MCF 10A (cell line): ENCODE data around the gene ABCF2. TPM values are rescaled to one million over a fixed set of nuclear protein-coding genes. Genes with fewer than 3 reads are reported as not detected.

Source experiments
- BruUV-seq: library from RNA; stranded (reverse); fragments of 400-500 nt; replicated peaks from 2 replicates; lab custom pipeline; 2021; lab: Mats Ljungman, UMichigan
- CTCF ChIA-PET: fragments of 300-600 bp; sonication (Branson Sonifier 250); formaldehyde crosslinking; extraction: SDS; loops from one replicate; lab custom pipeline; 2021; ENCODE audit warnings: antibody characterized with exemption, inconsistent platforms; lab: Yijun Ruan, JAX
- POLR2A ChIA-PET: fragments of 300-600, 350-650 bp; sonication (Branson Sonifier 250); formaldehyde crosslinking; extraction: SDS; loops from one replicate; lab custom pipeline; 2020; ENCODE audit warnings: antibody characterized with exemption, inconsistent platforms; lab: Yijun Ruan, JAX
- DNase-seq: peaks from one replicate; pipeline ENCODE4 v3.0.0-alpha.2; 2018; ENCODE audit not compliant: unreplicated experiment
- H3K27ac Mint-ChIP-seq: one replicate; pipeline ENCODE4 v1.8.0; 2022; ENCODE audit warnings: mild to moderate bottlenecking, low read depth, mixed read lengths; ENCODE audit not compliant: unreplicated experiment
- H3K27me3 Mint-ChIP-seq: one replicate; pipeline ENCODE4 v1.8.0; 2022; ENCODE audit warnings: mixed read lengths; ENCODE audit not compliant: insufficient read depth, unreplicated experiment
- H3K36me3 Mint-ChIP-seq: one replicate; pipeline ENCODE4 v1.8.0; 2022; ENCODE audit warnings: mild to moderate bottlenecking, moderate library complexity, mixed read lengths; ENCODE audit not compliant: insufficient read depth, unreplicated experiment
- H3K4me1 Mint-ChIP-seq: one replicate; pipeline ENCODE4 v1.8.0; 2022; ENCODE audit warnings: mixed read lengths; ENCODE audit not compliant: insufficient read depth, unreplicated experiment
- H3K4me3 Mint-ChIP-seq: one replicate; pipeline ENCODE4 v1.8.0; 2022; ENCODE audit warnings: mild to moderate bottlenecking, moderate library complexity, mixed read lengths; ENCODE audit not compliant: unreplicated experiment
- H3K9me3 Mint-ChIP-seq: one replicate; pipeline ENCODE4 v1.8.0; 2022; ENCODE audit warnings: mixed read lengths; ENCODE audit not compliant: unreplicated experiment
- intact Hi-C: fragments of 100-400 bp; cut with micrococcal nuclease; formaldehyde crosslinking; loops from 2 replicates; pipeline ENCODE4 v1.14.1; 2022
- total RNA-seq: library from RNA; stranded (reverse); gene quantifications from 2 replicates; pipeline ENCODE4 v1.2.3, GENCODE V29; 2022
- TF ChIP-seq, protein P1 (sequence below): fragments of 200-600 bp; IDR thresholded peaks from one replicate; pipeline ENCODE4 v1.8.0; 2022; ENCODE audit warnings: antibody characterized with exemption, mild to moderate bottlenecking; ENCODE audit not compliant: unreplicated experiment

The ABCF2 gene
- total RNA-seq, 1 experiment from 2014 or later, result 72.4 TPM

DNA sequence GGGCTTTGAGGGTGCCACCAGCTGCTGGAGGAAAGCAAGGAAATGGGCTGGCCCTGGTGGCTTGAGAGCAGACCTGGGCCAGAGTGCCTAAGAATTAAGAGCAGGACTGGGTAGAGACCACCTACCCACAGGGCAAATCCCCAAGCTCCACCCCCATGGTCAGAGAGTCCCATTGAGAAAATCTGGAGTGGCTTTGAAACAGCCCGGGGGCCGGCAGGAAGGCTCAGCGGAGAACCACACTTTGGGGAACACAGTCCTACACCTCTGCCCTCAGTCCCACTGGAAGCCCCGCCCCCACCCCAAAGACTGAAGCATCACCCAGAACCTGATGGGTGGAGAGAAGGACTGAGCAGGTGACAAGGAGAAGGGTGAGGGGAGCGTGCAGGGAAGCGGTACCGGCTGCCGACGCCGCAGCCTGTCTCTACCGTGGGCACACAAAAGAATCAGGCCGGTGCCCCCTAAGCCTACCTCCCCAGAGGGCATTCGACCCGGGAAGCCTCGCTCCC, 17.9 kb upstream of the ABCF2 start:
- Mint-ChIP-seq H3K9me3 (no peaks in the 10 kb centered on the region), H3K27ac (no peak overlapping the region), H3K36me3 (peaks cover 16% of the 10 kb centered on the region), H3K4me1 (peaks cover 25% of the 10 kb centered on the region), H3K27me3 (no peaks in the 10 kb centered on the region), H3K4me3 (no peak overlapping the region)
- no peak for DNase-seq
- intact Hi-C loops, result loop anchor here (1.0 kb wide), 1 partner anchor 58 kb away; no protein-coding TSS in a partner anchor
- CTCF ChIA-PET, result interaction anchor here (0.6 to 3.5 kb wide), 11 partner anchors 8 to 59 kb away, joined by 3 to 21 read pairs (median 3); partner anchors contain the start of genes ABCF2 and CHPF2
- TF ChIP-seq, protein P1, sequence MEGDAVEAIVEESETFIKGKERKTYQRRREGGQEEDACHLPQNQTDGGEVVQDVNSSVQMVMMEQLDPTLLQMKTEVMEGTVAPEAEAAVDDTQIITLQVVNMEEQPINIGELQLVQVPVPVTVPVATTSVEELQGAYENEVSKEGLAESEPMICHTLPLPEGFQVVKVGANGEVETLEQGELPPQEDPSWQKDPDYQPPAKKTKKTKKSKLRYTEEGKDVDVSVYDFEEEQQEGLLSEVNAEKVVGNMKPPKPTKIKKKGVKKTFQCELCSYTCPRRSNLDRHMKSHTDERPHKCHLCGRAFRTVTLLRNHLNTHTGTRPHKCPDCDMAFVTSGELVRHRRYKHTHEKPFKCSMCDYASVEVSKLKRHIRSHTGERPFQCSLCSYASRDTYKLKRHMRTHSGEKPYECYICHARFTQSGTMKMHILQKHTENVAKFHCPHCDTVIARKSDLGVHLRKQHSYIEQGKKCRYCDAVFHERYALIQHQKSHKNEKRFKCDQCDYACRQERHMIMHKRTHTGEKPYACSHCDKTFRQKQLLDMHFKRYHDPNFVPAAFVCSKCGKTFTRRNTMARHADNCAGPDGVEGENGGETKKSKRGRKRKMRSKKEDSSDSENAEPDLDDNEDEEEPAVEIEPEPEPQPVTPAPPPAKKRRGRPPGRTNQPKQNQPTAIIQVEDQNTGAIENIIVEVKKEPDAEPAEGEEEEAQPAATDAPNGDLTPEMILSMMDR, result no peak
- no TSS peak for BruUV-seq
- POLR2A ChIA-PET, result interaction anchor here (2.6 kb wide), 1 partner anchor 18 kb away, joined by 9 read pairs; the partner anchor contains the start of gene ABCF2

DNA sequence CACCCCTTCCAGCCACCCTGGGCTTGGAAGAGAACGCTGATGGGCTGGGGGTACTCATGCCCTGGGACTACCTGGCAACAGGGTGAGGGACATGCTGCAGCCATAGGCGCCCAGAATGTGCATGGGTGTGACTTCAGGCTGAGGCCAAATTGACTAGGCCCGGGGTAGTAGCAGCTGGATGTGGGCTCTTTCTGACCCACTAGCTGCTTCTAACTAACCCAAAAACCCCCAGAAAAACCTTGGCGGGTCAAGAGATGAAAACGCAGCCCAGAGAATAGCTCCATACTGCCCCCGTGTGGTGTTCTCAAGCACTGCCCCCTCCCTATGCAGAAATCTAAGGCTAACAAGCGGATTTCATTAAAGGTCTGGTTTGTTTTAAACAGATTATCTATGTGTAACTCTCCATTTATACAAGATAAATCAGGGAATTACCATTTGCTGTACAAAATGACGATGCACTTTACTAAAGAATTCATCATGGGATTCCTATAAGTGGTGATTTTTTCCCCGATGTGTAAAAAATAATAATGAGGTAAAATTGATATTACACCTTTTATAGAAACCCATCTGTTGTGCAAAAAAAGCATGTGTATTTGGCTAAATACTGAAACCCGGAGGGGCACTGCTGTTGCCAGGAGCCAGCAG, 17.3 kb upstream of the ABCF2 start:
- CTCF ChIA-PET, result interaction anchor here (0.6 to 3.5 kb wide), 23 partner anchors 9 to 771 kb away, joined by 3 to 21 read pairs (median 3); partner anchors contain the start of genes ABCF2 and CHPF2
- TF ChIP-seq, protein P1, result peak; percentile 80
- H3K4me3 Mint-ChIP-seq, result no peak overlapping the region
- peak; percentile 63 for DNase-seq
- peaks cover 22% of the 10 kb centered on the region for H3K4me1 Mint-ChIP-seq
- H3K27me3 Mint-ChIP-seq, result no peaks in the 10 kb centered on the region
- peaks cover 21% of the 10 kb centered on the region for H3K36me3 Mint-ChIP-seq
- BruUV-seq, result no TSS peak
- POLR2A ChIA-PET, result interaction anchor here (0.6 to 2.6 kb wide), 2 partner anchors 12 to 18 kb away, joined by 3 to 9 read pairs; partner anchors contain the start of gene ABCF2
- no peaks in the 10 kb centered on the region for H3K9me3 Mint-ChIP-seq
- intact Hi-C loops, result loop anchor here (1.0 kb wide), 1 partner anchor 59 kb away; no protein-coding TSS in a partner anchor
- H3K27ac Mint-ChIP-seq, result no peak overlapping the region

DNA sequence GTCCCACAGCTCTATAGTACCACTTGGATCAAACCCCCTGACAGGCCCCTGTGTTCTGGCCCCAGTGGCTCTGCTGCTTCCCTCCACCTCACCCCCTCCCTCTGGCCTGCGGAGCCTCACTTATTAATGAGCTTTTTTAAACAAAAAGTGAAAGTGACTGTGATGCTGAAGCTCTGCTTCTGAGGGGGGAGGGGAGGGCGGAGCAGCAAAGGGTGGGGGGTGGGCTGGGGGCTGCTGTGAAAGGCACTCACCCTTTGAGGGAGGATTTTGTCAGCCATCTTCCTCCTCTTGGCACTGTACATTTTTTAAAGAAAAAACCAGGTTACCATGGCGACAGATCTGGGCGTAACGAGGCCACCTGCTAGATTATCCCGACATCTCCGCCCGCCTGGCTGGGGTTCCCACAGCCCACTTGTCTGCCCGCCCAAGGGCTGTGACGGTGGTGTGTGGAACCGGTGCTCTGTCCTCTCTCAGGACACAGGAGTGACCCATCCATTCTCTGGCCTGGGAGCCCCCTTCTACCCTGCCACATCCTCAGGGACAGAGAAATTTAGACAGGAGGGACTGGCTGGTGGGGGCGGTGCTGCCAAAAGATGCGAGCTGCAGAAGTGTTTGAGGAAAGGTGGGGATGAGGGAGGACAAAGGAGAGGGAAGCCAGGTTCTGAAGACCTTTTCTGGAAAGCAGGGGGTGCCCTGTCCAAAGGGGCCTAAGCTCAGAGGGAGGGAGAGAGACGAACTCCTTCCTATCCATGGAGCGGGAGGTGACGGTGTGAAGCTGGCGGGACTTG, 16.6 kb upstream of the ABCF2 start:
- Mint-ChIP-seq H3K4me1 (peaks cover 17% of the 10 kb centered on the region), H3K4me3 (no peak overlapping the region), H3K27ac (no peak overlapping the region), H3K27me3 (no peaks in the 10 kb centered on the region), H3K36me3 (peaks cover 23% of the 10 kb centered on the region), H3K9me3 (no peaks in the 10 kb centered on the region)
- intact Hi-C loops, result loop anchor here (1.0 kb wide), 1 partner anchor 60 kb away; no protein-coding TSS in a partner anchor
- POLR2A ChIA-PET, result interaction anchor here (0.6 to 2.6 kb wide), 5 partner anchors 8 to 17 kb away, joined by 3 to 9 read pairs (median 5); partner anchors contain the start of genes ABCF2 and CHPF2
- CTCF ChIA-PET, result interaction anchor here (0.5 to 3.5 kb wide), 27 partner anchors 9 to 771 kb away, joined by 3 to 21 read pairs (median 4); partner anchors contain the start of genes ABCF2 and CHPF2
- no TSS peak for BruUV-seq
- TF ChIP-seq, protein P1, result no peak
- no peak for DNase-seq
